ENCODE data around the gene FAIM2. TPM values are rescaled to one million over a fixed set of nuclear protein-coding genes. Genes with fewer than 3 reads are reported as not detected.

The FAIM2 gene
- total RNA-seq, 4 donors from 2014 or later: 0.38 to 0.65 (median 0.56) TPM; not detected in 1

GRCh38 chr12:49917166-49917787, 13.6 kb upstream of the FAIM2 start:
- TF ChIP-seq CTCF (IDR thresholded peaks at IDR 0.05) (no peak), POLR2AphosphoS5 (IDR thresholded peaks at IDR 0.05) (no peak), POLR2A (IDR thresholded peaks at IDR 0.05) (no peak), EP300 (IDR thresholded peaks at IDR 0.05) (no peak)
- no peaks in the 10 kb centered on the region for H3K9me3 ChIP-seq
- H3K36me3 ChIP-seq: no peaks in the 10 kb centered on the region
- no peak overlapping the region for H3K4me3 ChIP-seq
- H3K27ac ChIP-seq: no peak overlapping the region
- peaks cover 2% of the 10 kb centered on the region for H3K4me1 ChIP-seq
- 59% methylated on average over 12 of the region's 12 CpGs for WGBS
- no peaks in the 10 kb centered on the region for H3K27me3 ChIP-seq
- DNase-seq (ENCODE audit: low spot score in 2 of 2): peak in 1 of 2 donors; percentile 40

GRCh38 chr12:49916129-49916919, 12.6 kb upstream of the FAIM2 start:
- TF ChIP-seq EP300 (IDR thresholded peaks at IDR 0.05) (no peak), POLR2A (IDR thresholded peaks at IDR 0.05) (no peak), CTCF (IDR thresholded peaks at IDR 0.05) (no peak), POLR2AphosphoS5 (IDR thresholded peaks at IDR 0.05) (no peak)
- H3K9me3 ChIP-seq: no peaks in the 10 kb centered on the region
- 71% methylated on average over 8 of the region's 8 CpGs for WGBS
- no peaks in the 10 kb centered on the region for H3K27me3 ChIP-seq
- no peaks in the 10 kb centered on the region for H3K36me3 ChIP-seq
- peak in 1 of 2 donors; percentile 31 for DNase-seq (ENCODE audit: low spot score in 2 of 2)
- no peak overlapping the region for H3K27ac ChIP-seq
- no peak overlapping the region for H3K4me3 ChIP-seq
- no peaks in the 10 kb centered on the region for H3K4me1 ChIP-seq

- H3K9me3 ChIP-seq: no peaks in the 10 kb centered on the region
- H3K36me3 ChIP-seq: no peaks in the 10 kb centered on the region
- TF ChIP-seq CTCF (IDR thresholded peaks at IDR 0.05) (no peak), POLR2AphosphoS5 (IDR thresholded peaks at IDR 0.05) (no peak), POLR2A (IDR thresholded peaks at IDR 0.05) (no peak), EP300 (IDR thresholded peaks at IDR 0.05) (no peak)
- peak in 1 of 2 donors; percentile 50 for DNase-seq (ENCODE audit: low spot score in 2 of 2)
- 78% methylated on average over 16 of the region's 16 CpGs for WGBS
- no peaks in the 10 kb centered on the region for H3K27me3 ChIP-seq
- H3K4me1 ChIP-seq: peaks cover 4% of the 10 kb centered on the region
- no peak overlapping the region for H3K27ac ChIP-seq
- H3K4me3 ChIP-seq: no peak overlapping the region
Measured at GRCh38 chr12:49912345-49913255, 8.9 kb upstream of the FAIM2 start.

- no peak for TF ChIP-seq POLR2A (IDR thresholded peaks at IDR 0.05)
- no peak for TF ChIP-seq POLR2AphosphoS5 (IDR thresholded peaks at IDR 0.05)
- no peak for TF ChIP-seq EP300 (IDR thresholded peaks at IDR 0.05)
- no peak for TF ChIP-seq CTCF (IDR thresholded peaks at IDR 0.05)
- peaks cover 4% of the 10 kb centered on the region for H3K4me1 ChIP-seq
- DNase-seq (ENCODE audit: low spot score in 2 of 2): no peak
- 88% methylated on average over 2 of the region's 2 CpGs for WGBS
- no peak overlapping the region for H3K27ac ChIP-seq
- no peaks in the 10 kb centered on the region for H3K36me3 ChIP-seq
- H3K27me3 ChIP-seq: no peaks in the 10 kb centered on the region
- H3K4me3 ChIP-seq: no peak overlapping the region
- no peaks in the 10 kb centered on the region for H3K9me3 ChIP-seq
Measured at GRCh38 chr12:49911213-49911605, 7.5 kb upstream of the FAIM2 start.
